Measurements from ENCODE around the gene ARPC4.

DNA sequence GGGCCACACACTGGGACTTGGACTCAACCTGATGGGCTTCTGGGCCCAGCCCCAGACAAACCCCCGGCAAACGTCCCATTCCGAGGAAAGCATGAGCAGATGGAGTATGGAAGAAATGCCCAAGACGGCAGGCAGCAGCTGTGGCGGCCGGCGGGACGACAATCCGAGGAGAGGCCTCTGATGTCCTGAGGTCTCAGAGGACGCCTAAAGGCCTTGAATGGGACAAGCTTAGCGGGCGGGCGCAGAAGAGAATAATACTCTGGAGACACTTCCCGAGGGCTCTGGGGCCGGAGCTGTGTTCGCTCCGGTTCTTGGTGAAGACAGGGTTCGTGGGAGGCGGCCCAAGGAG is 43.6 kb upstream of the ARPC4 start:
- TF ChIP-seq, protein P1, sequence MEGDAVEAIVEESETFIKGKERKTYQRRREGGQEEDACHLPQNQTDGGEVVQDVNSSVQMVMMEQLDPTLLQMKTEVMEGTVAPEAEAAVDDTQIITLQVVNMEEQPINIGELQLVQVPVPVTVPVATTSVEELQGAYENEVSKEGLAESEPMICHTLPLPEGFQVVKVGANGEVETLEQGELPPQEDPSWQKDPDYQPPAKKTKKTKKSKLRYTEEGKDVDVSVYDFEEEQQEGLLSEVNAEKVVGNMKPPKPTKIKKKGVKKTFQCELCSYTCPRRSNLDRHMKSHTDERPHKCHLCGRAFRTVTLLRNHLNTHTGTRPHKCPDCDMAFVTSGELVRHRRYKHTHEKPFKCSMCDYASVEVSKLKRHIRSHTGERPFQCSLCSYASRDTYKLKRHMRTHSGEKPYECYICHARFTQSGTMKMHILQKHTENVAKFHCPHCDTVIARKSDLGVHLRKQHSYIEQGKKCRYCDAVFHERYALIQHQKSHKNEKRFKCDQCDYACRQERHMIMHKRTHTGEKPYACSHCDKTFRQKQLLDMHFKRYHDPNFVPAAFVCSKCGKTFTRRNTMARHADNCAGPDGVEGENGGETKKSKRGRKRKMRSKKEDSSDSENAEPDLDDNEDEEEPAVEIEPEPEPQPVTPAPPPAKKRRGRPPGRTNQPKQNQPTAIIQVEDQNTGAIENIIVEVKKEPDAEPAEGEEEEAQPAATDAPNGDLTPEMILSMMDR (IDR thresholded peaks at IDR 0.05) = no peak
- no peak for TF ChIP-seq POLR2A (IDR thresholded peaks at IDR 0.05; ENCODE audit: low read depth)
- TF ChIP-seq EP300 (IDR thresholded peaks at IDR 0.05) = no peak
- TF ChIP-seq POLR2AphosphoS5 (IDR thresholded peaks at IDR 0.05) = no peak

Data from esophagus muscularis mucosa (tissue), 4 donors.